Stimulated activated CD4-positive, alpha-beta T cell treated with anti-CD3 and anti-CD28 coated beads, TNF-alpha, amount 100 ng/mL, for 4 hours (primary cell): Measurements from ENCODE around the gene EPC2.

Experiments used
- DNase-seq, 3 experiments: peaks; one replicate each; pipeline ENCODE4 v3.0.0-alpha.2; 2020; ENCODE audit warnings: low read depth in 3 of 3

The EPC2 gene, protein sequence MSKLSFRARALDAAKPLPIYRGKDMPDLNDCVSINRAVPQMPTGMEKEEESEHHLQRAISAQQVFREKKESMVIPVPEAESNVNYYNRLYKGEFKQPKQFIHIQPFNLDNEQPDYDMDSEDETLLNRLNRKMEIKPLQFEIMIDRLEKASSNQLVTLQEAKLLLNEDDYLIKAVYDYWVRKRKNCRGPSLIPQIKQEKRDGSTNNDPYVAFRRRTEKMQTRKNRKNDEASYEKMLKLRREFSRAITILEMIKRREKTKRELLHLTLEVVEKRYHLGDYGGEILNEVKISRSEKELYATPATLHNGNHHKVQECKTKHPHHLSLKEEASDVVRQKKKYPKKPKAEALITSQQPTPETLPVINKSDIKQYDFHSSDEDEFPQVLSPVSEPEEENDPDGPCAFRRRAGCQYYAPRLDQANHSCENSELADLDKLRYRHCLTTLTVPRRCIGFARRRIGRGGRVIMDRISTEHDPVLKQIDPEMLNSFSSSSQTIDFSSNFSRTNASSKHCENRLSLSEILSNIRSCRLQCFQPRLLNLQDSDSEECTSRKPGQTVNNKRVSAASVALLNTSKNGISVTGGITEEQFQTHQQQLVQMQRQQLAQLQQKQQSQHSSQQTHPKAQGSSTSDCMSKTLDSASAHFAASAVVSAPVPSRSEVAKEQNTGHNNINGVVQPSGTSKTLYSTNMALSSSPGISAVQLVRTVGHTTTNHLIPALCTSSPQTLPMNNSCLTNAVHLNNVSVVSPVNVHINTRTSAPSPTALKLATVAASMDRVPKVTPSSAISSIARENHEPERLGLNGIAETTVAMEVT

DNA sequence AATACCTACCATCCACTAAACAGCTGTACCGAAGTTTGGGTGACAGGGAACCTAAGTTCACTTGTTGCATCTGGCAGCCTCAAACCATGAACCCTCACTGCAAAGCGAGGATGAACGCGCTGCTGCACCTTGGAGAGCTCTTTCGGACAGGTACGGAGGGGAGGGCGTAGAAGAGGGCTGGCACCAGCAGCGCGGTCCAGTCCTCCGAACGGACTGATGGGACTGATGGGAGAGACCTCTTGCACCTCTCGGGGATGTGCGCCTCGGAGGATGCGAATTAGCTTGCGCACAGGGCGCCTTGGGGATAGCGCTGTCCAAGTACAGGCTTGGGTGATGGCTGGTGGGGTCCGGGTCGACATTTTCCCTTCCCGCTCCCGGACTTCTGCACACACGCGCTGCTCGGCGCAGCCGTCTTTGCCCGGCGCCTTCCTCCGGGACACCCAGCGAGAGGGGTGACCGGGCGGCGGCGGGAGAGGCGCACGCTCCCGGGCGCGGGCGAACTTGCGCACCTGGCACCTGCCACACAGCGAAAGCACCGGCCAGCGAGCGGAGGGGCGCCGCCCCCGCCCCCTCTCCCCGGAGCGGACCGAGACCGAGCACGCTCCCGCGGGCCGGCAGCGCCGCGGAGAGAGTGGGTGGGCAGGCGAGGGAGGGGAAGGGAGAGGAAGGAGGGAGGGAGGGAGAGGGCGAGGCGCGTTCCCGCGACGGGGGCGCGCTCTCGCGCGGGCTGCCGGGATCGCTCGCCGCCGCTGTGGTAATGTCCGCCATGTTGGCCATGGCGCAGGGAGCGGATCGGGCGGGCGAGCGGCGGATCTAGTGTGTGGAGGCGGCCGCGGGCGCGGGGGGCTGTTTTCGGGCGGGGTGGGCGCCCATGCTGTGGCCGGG, at the start of gene EPC2:
Gene EPC2, plus strand, starts transcription at position 754 of the 885 bp plus-strand sequence. CDS start 267 bp downstream, outside the sequence.
- DNase-seq, result peak; percentile 81 to 85 (median 82)

- DNase-seq, result no peak
Observed at GRCh38 chr2:148596018-148596417, 48.5 kb upstream of the EPC2 start.

- DNase-seq, result no peak
Observed at GRCh38 chr2:148599109-148599991, 45.2 kb upstream of the EPC2 start.

DNA sequence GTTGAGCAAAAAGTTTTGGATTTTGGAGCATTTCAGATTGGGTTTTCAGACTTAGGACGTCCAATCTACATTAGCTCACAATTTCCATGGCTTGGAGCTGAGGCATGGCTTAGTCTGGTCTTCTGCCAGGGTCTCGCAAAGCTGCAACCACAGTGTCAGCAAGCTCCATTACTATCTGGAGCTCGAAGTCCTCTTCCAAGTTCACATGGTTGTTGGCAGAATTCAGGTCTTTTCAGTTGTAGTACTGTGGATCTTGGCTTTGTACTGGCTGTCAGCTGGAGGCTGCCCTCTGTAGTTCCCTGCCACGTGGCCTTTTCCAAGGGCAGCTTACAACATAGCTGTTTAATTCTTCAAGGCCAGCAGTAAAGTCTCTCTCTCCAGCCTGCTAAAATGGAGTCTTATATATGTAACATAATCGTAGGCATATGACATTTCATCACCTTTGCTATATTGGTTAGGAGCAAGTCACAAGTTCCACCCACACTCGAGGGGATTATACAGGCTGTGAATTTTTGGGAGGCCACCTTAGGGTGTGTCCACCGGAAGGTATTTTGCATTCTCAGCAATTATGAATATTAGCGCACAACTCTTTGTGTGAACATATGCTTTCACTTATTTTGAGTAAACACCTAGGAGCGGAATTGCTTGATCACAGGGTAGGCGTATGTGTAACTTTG, 41.5 kb upstream of the EPC2 start:
- DNase-seq, result no peak

DNA sequence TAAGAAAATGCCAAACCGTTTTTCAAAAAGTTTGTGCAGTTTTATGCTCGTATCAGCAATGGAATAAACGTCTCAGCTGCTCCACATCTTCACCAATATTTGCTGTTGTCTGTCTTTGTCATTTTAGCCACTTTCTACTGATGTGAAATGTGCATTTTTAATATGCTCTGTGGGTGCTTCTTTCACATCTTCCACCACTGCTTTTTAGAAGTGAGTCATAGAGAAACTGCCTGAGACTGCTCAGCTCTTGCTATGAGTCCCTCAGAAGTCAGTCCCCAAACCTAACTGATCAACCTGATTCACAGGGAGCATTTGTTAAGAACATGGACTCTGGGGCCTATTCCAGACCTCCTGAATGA, 41.0 kb upstream of the EPC2 start:
- DNase-seq, result no peak

DNA sequence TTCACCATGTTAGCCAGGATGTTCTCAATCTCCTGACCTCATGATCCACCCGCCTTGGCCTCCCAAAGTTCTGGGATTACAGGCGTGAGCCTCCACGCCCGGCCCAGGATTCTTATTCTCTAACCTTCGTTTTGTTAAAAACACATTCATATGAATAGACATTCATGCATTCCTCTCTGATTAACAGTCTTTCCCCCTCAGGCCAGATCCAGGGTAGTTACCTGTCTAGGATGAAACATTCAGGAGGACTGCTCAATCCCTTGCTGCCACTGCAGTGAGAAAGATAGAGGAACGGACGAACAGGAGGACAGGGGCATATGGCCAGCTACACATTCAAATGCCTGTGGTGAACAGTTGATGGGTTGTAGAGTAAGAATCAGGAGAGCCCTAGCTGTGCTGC, 39.6 kb upstream of the EPC2 start:
- DNase-seq, result no peak

GRCh38 chr2:148607566-148607965, 37.0 kb upstream of the EPC2 start:
- no peak for DNase-seq

DNA sequence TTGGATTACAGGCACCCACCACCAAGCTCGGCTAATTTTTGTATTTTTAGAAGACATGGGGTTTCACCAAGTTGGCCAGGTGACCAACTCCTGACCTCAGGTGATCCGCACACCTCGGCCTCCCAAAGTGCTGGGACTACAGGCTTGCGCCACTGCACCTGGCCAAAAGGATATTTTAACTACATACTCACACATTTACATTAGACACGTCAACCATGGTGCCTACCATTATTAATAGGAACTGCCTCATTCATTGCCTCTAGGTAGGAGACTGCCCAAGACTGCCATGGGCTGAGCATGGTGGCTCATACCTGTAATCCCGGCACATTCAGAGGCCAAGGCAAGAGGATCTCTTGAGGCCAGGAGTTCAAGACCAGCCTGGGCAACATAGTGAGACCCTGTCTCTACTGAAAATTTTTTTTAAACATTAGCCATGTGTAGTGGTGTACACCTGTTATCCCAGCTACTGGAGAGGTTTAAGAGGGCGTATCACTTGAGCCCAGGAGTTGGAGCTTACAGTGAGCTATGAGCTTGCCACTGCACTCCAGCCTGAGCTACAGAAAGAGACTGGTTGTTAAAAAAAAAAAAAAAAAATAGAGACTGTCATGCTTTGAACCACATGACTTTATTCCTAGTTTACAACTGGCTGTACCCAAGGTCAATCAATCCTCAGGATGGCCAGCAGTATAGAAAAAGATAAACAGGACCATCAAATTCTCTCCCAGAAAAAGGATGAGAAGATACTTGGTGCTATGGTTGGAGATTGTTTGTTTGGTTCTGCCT, 31.1 kb upstream of the EPC2 start:
- DNase-seq, result no peak

GRCh38 chr2:148614014-148614321, 30.6 kb upstream of the EPC2 start:
- DNase-seq, result no peak

GRCh38 chr2:148614322-148615049, 30.1 kb upstream of the EPC2 start:
- no peak for DNase-seq

DNA sequence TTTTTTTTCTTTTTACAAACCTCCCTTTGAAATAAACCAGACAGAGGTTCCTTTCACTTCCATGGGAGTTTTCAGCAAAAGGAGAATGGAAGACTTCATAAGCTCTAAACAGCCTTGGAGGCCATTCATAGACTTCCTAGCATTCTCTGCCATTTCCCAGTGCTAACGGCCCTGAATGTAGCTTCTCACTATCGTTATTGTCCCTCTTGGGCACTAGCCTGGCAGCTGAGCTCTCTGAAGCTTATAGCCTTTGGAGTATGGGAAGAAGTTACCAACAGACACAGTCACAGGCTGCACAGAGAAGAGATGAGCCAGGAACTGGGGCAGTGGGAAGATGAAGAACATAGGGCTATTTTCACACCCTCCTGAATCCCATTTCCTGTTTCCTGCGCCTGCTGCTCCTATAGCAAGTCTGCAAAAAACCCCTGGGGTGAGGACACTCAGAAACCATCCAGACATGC, 29.1 kb upstream of the EPC2 start:
- no peak for DNase-seq

DNA sequence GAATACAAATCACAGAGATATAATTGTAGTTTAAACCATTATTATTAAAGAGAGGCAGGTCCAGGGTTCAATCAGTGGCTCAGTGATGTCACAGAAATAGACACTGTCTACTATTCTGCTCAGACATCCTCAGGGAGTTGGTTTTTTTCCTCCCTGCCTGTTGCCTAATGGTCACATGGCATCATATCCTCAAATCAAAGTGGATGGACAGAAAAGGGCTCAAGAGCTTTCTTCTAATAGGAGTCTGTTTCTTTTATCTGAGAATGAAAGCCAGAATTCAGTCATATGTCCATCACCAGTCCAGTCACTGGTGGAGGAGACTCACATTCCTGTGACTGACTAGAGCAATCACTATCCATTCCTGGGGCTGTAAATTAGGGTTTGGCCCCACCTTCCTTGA, 27.9 kb upstream of the EPC2 start:
- no peak for DNase-seq

GRCh38 chr2:148617219-148617618, 27.3 kb upstream of the EPC2 start:
- no peak for DNase-seq

DNA sequence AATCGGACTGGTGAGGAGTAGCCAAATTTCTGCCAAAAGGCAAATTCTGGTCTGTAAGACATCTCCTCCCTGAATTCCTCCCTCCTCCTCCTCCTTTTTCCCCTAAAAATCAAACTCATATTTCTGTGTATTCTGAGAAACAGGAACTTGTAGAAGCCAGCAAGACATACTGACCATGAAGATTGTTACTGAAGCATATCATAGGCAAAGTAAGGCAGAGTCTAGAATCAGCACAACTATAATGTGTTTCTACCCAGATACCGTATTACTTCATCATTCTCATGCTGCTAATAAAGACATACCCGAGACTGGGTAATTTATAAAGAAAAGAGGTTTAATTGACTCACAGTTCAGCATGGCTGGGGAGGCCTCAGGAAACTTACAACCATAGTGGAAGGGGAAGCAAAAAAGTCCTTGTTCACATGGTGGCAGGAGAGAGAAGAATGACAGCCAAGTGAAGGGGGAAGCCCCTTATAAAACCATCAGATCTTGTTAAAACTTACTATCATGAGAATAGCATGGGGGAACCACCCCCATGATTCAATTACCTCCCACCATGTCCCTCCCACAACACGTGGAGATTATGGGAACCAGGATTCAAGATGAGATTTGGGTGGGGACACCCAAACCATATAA, 24.9 kb upstream of the EPC2 start:
- no peak for DNase-seq

GRCh38 chr2:148622366-148622765, 22.2 kb upstream of the EPC2 start:
- DNase-seq, result no peak

DNA sequence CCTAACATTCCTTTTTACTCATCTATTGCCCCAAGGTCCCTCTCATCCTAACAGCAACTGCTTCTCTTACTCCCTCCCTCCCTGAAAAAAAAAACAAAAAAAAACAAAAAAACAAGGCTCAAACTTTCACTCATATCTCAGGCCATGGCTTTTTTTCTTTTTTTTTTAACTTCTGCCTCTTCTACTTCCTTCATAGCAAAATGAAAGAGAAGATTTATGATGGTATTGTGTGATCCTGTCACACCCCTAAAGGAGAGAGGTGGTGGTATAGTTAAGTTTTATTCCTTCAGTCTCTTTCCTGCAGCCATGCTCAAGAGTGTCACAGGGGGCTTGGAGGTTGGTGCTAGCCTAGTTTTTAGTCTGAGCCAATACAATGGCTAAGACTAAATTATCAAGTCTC, 21.5 kb upstream of the EPC2 start:
- no peak for DNase-seq

DNA sequence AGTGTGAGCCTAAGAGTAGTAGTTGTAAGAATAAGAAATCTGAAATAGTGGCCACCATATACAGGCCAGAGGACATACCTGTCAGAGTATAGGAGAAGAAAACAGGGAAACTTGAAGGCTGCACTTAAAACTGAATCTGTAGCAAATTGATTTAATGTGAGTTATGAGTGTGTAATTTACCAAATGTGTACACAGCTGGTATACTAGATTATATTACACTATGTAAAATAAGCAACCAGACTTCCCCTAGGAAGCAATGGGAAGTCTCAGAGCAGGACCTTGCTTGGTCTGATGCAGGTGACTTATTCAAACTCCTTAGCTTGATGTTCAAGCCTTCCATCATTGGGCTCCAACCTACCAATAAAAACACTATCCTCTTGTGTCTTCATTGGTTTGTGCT, 17.3 kb upstream of the EPC2 start:
- no peak for DNase-seq

- no peak for DNase-seq
Observed at GRCh38 chr2:148634749-148635148, 9.8 kb upstream of the EPC2 start.

GRCh38 chr2:148638543-148638942, 6.0 kb upstream of the EPC2 start:
- no peak for DNase-seq
